ENCODE measurements around the gene KRT3.

KRT3 gene

DNA sequence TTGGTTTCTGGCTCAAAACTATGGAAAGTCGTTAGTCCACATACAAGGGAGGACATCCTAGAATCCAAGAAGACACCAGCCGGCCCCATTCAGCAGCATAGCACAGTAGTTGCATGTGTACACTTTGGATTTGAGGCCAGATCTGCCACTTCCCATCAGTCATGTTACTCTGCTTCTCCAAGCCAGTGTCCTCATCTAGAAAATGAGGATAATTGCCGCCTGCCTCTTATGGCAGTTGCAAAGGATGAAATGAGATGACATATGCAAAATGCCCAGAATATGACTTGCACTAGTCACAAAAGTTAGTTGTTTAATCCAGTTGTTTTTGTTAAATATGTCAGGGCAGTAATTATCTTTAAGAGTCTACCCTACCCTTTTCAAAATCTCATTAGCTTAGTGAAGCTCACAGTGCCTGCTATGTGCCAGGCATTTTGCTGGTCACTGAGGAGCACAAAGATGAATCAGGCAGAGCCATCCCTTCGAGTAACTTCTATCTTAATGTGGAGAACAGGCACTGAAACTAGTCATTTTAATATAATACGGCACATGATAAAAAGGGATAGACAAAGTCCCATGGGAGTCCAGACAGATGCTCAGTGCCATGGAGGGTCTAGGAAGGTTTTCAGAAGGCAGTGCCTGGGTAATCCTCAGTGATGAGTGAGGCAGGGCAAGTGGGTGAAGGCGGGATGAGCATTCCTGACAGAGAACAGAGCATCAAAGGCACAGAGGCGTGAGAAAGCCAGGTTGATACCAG lies 12.2 kb downstream of the KRT3 start:
- no peak for DNase-seq (ENCODE audit: low read depth in 4 of 4, low spot score in 1 of 4)

GRCh38 chr12:52782502-52782901 lies 13.4 kb downstream of the KRT3 start:
- DNase-seq (ENCODE audit: low read depth in 4 of 4, low spot score in 1 of 4), result no peak

DNA sequence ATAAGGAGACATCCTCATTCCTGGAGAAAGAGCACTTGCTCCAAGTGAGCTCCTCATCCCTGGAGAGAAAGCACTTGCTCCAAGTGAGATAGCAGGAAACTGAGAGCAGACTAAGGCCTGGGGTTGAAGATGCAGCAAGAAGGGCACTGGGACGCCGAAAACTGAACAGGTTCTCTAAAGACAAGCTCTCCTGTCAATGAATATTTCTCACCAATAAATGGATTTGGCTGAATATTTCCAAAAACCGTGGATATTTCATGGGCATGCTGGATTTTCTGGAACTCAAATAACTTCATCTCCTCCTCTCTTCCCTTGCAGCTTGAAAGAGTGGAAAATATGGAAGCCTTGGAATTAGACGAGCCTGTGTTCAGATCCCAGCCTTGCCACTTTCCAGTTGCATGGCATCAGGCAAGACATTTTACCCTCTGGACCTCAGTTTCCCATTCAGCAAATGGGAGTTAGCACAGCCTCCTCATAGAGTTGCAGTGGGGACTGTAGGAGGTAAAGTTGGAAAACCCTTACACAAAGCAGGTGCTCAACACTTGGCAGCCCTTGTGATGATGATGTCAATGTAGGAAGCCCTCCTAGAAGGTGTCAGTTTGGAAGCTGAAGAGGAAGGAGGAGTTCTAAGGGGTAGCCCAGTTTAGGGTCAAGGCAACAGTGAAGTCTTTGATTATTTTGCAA lies 14.4 kb downstream of the KRT3 start:
- DNase-seq (ENCODE audit: low read depth in 4 of 4, low spot score in 1 of 4), result no peak

GRCh38 chr12:52779914-52780313 lies 16.0 kb downstream of the KRT3 start:
- DNase-seq (ENCODE audit: low read depth in 4 of 4, low spot score in 1 of 4), result no peak

DNA sequence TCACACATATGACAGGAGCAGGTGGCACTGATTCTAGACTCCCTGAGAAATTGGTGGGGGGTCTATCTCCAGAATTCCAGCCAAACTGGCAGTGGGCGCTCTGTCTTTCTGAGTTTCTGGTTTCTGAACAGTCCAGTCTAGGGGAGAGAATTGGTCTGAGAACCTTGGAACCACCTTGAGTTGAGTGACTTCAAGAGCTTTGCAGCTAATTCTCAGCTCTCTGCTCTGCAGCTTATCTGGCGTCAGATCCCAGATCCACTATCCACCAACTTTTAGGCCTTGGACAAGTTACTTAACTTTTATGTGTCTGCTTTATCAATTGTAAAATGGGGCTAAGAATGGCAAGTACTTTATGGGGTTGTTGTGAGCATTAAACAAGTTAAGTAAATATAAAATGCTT lies 17.1 kb downstream of the KRT3 start:
- no peak for DNase-seq (ENCODE audit: low read depth in 4 of 4, low spot score in 1 of 4)

DNA sequence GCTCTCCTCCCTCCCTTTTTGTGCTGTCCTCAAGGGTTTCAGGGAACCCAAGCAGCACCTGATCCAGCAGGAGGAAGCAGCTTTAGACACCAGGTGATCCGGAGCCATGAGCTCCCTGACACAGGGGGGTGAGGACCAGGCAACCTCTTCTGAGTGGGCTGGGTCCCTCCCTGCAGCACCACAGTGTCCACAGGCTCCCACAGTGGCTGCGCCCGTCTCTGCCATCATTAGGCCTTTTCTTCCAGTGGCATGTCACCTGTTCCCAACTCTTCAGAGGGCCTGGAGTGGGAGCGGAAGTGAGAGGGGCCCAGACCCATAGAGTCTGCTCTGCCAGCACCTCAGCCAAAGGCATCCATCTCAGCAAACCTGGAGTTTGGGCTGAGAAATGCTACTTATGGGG lies 18.4 kb downstream of the KRT3 start:
- no peak for DNase-seq (ENCODE audit: low read depth in 4 of 4, low spot score in 1 of 4)

GRCh38 chr12:52776913-52777395 lies 19.0 kb downstream of the KRT3 start, which contains the start of gene KRT76:
Gene KRT76 (minus strand): TSS chr12:52777345. CDS start chr12:52777291, 54 bp downstream.
- DNase-seq (ENCODE audit: low read depth in 4 of 4, low spot score in 1 of 4), result no peak

DNA sequence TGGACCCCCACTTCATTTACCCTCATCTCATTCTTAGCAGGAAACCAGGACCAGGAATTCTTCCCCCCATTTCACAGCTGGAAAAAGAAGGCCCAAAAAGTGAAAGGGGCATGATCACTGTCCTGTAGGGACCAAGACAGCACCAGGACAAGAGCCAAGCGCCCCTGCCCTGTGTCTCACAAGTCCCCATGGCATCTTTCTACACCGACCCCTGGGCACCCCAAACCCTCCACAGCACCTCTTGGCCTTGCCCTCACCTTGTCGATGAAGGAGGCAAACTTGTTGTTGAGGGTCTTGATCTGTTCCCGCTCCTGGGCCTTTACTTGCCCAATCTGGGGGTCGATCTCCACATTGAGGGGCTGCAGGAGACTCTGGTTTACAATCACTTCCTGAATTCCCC lies 19.5 kb downstream of the KRT3 start:
- no peak for DNase-seq (ENCODE audit: low read depth in 4 of 4, low spot score in 1 of 4)

DNA sequence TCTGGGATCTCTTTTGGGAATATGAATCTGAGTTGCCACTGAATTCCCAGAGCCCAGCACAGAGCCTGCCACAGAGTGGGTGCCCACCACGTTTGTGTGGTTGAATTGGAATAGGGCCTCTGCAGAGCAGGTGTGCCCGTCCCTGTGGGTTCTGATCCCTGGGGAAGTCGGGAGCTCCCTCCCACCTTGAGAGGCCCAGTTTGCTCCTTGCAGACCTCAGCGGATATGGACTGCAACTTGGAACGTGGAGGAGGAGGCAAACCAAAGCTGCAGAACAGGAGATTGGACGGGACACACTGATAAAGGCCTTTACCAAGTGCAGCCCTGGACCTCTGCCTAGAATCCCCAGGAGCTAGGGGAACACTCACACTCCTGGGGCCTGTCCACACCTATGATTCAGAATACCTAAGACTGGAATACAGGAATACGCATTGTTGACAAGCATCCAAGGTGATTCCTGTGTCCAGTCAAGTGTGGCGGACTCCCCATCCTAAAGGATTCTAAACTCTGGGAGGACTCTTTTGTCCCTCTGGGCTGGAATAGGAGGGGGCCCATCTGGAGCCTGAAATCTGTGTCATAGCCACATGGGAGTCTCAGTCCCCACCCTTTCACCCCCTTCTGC lies 21.2 kb downstream of the KRT3 start:
- no peak for DNase-seq (ENCODE audit: low read depth in 4 of 4, low spot score in 1 of 4)

DNA sequence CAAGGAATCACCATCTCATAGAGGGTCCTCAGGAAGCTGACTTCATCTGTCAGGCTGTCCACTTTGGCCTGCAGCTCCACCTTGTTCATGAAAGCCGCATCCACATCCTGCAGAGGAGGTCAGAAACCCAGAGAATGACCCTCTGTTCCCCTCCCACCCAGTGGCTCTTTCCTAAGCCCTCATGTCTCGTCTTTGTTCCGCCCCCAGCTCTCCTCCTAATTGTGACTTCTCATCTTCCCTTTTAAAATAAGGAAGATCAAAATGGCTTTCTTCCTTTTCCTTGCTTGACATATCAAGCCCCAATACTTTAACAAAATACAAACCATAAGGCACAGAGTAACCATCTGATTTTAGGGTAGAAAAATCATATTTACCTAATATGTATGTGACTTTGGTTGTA lies 23.1 kb downstream of the KRT3 start:
- no peak for DNase-seq (ENCODE audit: low read depth in 4 of 4, low spot score in 1 of 4)

DNA sequence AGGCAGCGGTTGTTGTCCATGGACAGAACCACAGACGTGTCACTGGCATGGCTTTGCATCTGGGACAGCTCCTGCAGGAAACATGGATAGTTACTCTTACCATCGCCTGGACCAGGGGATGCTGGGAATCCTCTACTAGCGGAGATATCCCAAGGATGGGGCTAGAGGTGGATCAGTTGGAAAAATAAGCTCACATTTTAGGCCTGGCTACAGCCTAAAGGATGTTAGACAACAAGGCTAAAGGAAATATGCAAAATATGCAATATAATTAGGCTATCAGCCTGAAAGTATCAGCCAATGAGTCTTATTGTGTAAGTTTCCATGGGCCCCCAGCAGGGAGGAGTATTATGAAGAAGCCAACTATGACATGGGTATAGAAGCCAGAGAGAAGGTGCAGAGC lies 23.7 kb downstream of the KRT3 start:
- DNase-seq (ENCODE audit: low read depth in 4 of 4, low spot score in 1 of 4), result no peak

DNA sequence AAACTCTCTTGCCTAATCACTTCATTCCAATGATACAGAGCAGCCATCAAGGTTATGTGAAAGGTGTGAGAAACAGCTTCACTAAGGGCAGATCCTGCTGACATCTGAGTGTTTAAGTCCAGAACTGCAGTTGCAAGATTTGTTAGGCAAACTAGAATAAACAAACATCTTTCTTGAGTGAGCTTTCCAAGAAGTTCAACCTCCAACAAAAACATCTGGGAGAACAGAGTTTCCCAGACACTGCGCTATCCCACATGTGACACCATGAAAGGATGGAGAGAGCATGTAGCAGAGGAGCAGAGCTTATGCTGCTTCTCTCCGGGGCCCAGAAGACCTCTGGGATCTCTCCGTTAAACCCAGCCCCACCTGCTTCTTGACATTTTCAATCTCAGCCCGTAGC lies 24.4 kb downstream of the KRT3 start:
- DNase-seq (ENCODE audit: low read depth in 4 of 4, low spot score in 1 of 4), result no peak

GRCh38 chr12:52771088-52771487 lies 24.8 kb downstream of the KRT3 start:
- DNase-seq (ENCODE audit: low read depth in 4 of 4, low spot score in 1 of 4), result no peak

DNA sequence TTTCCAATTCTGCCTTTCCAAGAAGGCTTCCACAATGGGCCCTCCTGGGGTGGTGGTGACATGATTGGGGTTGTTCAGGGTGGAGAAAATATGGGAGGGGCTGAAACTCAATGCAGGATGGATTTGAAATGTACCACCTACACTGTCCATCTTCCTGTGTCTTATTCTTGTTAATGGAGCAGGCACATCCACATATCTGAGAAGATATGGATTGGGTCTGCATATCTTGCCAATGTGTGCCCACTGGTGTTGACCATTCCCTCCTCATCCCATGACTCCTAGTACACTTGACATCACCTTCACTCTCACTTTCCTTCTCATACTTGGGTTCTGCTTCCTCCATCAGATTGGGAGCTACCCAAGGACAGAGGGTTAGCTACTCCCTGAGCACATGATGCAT lies 26.0 kb downstream of the KRT3 start:
- DNase-seq (ENCODE audit: low read depth in 4 of 4, low spot score in 1 of 4), result no peak

DNA sequence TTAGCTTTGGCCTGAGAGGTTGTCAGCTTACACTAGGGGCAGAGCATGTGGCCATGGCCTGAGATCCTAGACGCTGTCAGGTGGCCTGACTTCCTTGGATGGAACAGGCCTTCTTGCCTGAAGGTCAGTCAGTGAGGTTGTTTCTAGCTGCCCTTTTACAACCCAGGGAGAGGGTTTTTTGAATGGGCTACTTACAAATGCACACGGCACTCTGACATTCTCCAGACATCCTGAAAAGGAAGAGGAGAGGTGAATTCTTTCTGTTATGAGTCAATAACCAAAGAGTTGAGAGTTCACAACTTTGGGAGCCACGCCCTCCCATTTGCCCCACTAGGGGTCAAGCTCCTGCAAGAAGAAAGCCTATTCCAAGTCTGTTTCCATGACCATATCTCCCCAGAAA lies 26.6 kb downstream of the KRT3 start:
- no peak for DNase-seq (ENCODE audit: low read depth in 4 of 4, low spot score in 1 of 4)

DNA sequence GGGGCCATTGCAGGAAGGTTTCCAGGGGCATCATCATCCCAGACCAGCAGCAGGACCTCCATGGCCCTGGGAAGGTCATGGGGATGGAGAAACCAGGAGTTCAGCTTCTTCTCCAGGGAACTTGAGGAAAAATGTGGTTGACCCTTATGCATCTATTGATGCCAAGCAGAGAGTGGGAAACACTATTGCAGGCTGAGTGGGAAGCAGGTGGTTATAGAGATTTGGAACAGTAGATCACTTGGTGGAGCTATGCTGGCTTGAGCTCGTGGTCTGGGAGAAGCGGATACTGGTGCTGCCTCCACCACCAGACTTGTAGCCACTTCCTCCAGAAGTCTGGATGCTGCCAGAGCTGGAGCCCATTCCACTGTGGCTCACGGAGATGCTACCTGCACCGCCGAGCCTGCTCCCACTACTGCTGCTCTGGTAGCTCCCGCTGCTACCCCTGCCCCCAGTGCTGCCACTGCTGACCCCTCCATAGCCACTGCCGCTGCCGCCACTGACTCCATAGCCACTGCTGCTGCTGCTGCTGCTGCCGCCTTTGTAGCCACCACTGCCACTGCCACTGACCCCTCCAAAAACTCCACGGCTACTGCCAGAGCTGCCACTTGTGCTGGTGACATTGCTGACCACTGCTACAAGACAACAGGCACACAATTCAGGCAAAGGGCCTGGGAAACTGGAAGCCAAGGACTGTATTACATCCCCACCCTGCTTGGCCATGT lies 27.3 kb downstream of the KRT3 start:
- no peak for DNase-seq (ENCODE audit: low read depth in 4 of 4, low spot score in 1 of 4)

DNA sequence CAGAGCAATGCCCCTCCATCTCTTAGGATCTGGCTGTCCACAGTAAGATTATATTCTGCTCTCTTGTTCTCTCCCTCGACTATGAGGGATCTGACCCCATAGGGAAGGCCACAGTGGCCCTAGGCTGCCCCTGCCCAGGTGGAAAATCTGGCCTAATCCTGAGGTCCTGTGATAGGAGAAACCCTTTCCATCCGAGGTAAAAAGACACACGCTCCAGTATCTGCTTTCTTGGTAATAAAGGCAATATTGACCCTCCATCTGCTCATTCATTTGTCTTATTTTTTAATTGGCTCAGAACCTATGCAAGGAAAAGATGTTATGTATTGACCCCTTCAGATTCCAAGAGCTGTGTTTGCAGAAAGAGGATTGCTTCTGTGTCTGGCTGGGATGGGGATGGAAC lies 28.5 kb downstream of the KRT3 start:
- no peak for DNase-seq (ENCODE audit: low read depth in 4 of 4, low spot score in 1 of 4)

DNA sequence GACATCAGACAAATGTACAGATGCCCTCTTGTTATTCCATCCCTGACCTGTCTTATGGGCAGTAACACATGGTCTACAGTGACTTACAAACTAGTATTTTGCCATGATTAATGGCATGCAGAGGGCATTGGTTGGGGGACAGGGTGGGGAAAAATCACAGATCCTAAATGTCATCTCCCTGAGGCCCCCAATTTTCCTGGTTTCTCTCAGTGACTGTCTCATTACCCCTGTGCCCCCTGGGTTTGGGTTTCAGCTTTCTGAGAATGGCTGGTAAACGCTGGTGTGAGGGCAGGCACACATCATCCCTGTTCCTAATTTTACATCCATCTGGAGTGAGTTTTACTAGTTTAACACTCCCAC lies 28.9 kb downstream of the KRT3 start:
- DNase-seq (ENCODE audit: low read depth in 4 of 4, low spot score in 1 of 4), result no peak

- DNase-seq (ENCODE audit: low read depth in 4 of 4, low spot score in 1 of 4), result no peak
Observed at GRCh38 chr12:52766351-52767019, 29.4 kb downstream of the KRT3 start.

DNA sequence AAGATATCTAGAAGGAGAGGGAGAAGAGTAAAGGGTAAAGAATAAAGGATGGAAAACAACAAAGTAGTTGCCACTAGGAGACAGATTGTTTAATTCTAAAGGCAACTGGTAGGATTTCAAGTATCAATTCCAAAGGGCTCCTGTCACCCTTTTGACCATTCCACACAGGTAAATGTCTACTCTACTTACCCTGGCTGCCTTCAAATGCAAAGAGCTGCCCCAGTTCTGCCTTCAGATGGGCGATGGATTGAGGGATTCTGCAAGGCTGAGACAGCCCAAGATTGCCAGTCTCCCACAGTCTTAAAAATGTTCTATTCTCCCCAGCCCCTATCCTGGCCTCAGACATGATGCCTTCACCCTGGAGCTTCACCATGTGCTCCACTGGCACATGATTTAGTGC lies 30.2 kb downstream of the KRT3 start:
- DNase-seq (ENCODE audit: low read depth in 4 of 4, low spot score in 1 of 4), result no peak

DNA sequence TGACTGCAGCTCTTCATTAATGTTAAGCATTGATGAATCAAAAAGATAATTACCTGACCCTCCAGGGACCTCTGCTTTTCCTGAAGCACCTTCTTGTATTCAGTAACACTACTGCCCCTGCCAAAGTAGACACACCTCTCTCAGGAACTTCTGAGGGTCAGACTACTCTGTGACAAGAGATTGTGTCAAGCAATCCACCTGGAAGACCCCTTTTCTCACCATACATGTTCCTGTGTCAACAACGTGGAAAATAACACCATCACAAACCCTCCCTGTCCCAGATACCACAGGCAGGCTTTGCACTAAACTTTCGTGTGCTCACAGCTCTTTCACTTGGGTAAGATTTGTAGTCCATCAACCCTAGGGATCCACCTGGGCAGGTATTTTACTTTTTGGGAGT lies 31.9 kb downstream of the KRT3 start:
- DNase-seq (ENCODE audit: low read depth in 4 of 4, low spot score in 1 of 4), result no peak
